HG02571 (cell line): Measurements from ENCODE around the gene SMIM7.

Experiments
- ATAC-seq: cut with Tn5 transposase; IDR thresholded peaks from one replicate; pipeline ENCODE4 v1.9.1; 2021; ENCODE audit warnings: mild to moderate bottlenecking, moderate library complexity; ENCODE audit not compliant: unreplicated experiment

Gene SMIM7

GRCh38 chr19:16623066-16623465 lies 36.9 kb downstream of the SMIM7 start:
- ATAC-seq = no peak

DNA sequence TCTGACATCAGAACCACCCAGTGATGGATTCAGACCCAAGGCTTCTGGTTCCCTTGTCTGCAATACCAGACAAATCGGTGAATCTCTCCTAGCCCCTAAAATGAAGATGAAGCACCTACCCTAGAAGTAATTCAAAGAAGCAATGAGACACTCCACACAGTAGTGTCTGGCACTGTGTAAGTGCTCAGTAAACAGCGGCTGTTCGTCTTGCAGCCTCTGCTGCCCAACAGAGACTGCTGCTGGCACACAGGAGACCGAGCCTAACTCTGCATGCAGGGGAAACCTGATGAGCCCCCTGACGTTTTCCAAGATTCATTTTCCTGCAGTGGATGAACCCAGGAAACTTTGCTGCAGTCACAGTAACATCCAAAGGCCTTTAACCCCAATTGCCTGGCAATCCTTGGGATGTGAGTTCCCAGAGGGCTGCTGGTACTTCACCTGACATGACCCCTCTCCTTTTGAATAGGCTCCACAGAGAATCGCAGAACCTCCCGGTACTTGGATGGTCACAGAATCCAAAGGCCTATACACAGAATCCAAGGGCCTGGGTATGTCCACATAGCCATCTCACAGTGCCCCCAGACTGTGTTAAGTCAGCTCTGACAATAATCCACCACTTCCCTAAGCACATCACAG lies 38.7 kb downstream of the SMIM7 start:
- ATAC-seq = no peak

DNA sequence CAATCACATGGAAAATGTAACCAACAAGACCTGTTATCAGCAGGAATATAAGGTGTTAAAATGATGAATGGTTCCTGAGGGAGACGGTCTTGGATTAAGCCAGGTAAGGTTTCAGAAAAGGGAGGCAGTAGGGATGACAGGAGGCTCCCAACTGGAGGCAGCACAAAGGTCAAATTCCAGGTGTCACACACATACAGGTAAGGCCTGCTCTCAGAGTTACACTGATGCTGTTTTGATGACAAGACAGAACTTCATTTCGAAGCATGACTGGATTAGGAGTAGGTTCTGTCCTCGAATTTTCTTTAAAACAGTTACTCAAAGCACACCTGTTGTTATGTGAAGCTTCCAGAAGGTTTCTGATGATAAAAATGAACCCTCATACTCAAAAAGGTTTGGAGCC lies 39.4 kb downstream of the SMIM7 start:
- ATAC-seq = no peak

DNA sequence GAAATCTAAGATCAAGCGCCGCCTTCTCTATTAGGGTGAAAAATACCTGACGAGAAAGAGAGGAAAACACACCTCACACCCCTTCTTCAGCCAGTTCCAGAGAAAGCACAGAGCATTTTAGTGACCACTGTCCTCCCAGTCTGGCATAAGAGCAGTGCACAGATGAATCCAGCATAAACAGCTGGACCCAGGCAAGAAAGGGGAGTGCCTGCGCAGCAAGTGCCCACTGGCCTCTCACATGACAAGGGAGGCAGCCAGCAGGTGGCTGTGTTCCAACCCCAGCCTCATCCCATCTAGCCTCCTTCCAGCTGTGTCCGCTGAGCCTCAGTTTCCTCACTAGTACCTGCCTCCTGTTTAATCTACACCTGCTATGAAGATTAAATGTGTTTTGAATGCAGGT lies 39.9 kb downstream of the SMIM7 start:
- no peak for ATAC-seq

DNA sequence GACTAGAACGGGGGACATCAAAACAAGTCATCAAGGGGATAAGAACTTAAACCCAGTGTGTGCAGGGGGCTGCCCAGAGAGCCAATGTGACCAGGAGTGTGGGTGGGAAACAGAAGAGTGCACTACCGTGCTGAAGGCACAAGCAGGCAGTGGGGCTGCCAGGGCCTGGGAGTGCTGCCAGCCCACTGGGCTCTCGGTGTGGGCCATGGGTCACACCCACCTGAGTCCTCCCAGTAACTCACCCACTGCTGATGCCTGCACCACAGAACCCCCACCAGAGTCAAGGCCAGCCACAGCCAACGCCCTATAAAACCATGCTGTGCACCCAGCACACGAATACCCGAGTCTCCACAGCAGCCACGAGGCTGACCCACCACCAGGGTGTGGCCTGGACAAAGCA lies 40.5 kb downstream of the SMIM7 start:
- ATAC-seq = no peak

- no peak for ATAC-seq
These were observed 41.7 kb downstream of the SMIM7 start for GRCh38 chr19:16618248-16618647.

- no peak for ATAC-seq
These were observed 44.1 kb downstream of the SMIM7 start for GRCh38 chr19:16615808-16616207.

- ATAC-seq = no peak
These were observed 45.0 kb downstream of the SMIM7 start for GRCh38 chr19:16614941-16615340.

DNA sequence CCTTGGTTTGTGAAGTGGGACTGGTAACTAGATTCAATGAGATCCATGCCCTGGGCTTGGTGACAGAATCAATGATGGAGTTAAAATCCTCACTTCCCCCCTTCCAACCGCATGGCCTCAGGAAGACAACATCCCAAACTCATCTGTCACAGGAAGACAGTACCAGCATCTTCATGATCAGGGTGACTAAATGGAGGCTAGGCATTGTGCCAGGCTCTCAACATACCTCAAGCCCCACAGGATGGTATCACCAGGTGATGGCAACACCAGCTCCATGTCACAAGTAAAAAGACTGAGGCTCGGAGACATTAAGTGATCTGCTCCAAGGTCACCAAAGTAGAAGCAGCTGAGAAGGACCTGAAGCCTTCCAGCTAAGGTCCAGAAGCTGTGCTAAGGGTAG lies 46.1 kb downstream of the SMIM7 start:
- no peak for ATAC-seq

- ATAC-seq = no peak
These were observed 47.3 kb downstream of the SMIM7 start for GRCh38 chr19:16612636-16613035.

GRCh38 chr19:16611121-16611520 lies 48.8 kb downstream of the SMIM7 start:
- ATAC-seq = no peak

DNA sequence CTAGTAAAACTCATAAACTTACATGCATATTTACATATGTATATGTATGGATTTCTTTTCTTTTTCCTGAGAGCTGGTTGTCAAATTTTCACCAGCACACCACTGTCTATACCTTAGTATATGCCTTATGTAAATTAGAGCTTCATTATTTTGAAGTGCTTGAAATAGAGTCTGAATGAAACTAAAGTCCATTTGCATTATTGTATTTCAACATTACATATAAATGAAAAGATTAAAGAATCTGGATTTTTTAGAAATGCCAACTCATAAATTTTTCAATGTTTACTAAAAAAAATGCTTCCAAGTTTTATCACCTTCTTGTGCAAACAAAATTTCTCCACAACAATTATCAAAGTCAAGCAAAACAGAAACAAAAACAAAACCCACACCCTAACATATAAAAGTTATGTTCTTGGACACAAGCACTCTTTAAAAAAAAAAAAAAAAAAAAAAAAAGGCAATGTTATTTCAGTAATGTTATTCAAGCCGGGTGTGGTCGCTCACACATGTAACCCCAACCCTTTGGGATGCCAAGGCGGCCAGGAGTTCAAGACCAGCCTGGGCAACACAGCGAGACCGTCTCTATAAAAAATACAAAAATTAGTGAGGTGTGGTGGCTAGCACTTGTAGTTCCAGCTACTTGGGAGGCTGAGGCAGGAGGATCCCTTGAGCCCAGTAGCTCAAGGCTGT lies 50.3 kb downstream of the SMIM7 start:
- no peak for ATAC-seq

GRCh38 chr19:16608290-16608739 lies 51.6 kb downstream of the SMIM7 start:
- no peak for ATAC-seq

GRCh38 chr19:16607819-16608218 lies 52.1 kb downstream of the SMIM7 start:
- no peak for ATAC-seq

- ATAC-seq = no peak
These were observed 54.4 kb downstream of the SMIM7 start for GRCh38 chr19:16605553-16605994.

GRCh38 chr19:16605115-16605514 lies 54.8 kb downstream of the SMIM7 start:
- no peak for ATAC-seq

GRCh38 chr19:16604615-16605014 lies 55.3 kb downstream of the SMIM7 start:
- no peak for ATAC-seq

DNA sequence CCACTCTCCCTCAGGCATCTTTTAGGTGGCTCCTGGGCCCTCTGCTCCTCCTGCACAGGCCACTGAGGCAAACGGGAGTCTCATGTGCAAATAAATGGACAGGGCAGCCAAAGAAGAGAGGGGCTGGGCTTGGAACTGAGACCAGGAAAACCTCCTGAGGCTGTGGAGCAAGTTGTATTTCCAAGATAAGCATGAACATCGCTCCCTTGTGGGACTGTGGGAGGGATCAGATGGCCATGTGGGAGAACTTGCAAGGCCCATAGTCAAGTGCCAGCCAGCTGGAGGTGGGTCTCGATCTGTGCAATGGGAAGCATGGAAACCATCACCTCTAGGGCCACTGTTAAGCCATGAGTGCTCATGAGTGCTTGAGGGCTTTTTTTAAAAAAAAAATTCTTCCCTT lies 56.9 kb downstream of the SMIM7 start:
- ATAC-seq = no peak

DNA sequence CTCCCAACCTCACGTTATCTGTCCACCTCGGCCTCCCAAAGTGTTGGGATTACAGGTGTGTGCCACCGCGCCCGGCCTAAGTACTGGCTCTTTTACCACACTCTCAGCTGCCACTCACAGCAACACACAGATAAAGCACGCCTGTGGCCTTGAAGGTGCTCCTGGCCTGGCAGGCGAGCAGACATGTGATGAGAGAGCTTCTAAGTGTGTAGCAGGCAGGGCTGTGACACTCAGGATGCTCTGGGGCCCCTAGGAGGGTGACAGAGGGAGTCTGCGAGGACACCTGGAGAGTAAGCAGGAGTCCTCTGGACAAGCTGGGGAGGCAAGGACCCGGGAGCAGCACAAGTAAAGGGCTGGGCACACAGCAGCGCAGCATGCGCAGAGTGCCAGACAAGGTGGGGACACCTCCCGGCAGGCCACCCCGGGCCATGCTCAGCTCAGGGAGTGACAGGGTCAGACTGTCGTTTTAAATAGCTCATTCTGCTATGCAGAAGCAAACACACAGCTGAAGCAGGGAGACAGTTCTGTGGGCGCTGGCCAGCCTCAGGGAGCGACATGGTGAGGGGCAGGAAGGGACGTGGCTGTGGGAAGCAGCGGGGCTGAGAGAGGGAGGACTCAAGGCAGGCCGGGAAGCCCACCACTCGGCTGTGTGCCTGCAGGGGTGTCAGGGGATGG lies 58.4 kb downstream of the SMIM7 start:
- no peak for ATAC-seq

GRCh38 chr19:16600824-16601223 lies 59.1 kb downstream of the SMIM7 start:
- ATAC-seq = no peak

DNA sequence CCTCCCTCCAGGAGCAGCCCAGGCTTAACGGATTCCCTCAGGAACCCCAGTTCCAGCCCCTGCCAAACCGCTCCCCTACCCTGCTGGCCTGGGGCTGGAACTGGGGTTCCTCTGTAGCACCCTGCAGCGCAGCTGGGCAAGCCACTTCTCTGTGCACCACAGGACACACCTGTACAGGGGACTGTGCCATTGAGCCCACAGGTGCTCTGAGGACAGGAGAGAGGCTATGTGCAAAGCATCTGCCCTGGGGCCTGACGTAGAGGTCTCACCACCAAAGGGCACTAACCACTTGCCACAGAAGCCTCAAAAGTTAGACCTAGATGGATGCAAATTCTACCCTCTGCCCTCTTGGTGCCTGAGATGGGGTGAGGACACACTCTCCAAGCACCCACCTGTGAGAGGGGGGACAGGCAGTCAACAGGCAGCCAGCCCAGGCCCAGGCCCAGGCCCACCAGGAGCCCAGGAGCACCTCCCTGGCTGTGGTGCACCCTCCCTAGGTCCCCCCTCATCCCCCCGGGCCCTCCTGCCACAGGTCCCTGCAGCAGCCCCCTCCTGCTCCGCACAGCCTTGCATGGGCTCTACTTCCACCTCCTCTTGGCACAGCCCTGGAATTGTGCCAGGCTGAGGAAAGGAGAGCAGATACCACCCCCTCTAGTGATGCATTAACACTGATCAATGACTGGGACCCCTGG lies 60.1 kb downstream of the SMIM7 start:
- ATAC-seq = no peak

DNA sequence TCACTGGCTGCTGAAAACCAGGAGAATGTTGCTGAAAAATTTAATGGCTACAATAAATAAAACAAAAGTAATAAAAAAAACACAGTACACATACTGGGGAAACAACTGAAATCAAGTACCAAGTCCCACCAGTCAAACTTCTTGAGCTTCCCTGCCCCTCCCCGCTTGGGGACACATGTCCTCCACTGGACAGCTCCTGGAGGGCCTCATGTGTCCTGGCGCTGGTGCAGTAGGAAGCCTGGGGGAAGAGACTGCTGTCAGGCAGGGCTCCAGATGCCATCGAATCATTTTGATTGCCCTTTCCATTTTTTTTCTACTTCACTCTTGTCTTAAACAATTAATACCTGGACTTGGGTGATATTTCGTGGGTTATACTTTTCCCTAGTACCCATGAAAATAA lies 61.1 kb downstream of the SMIM7 start:
- ATAC-seq = no peak
